Hindlimb muscle (tissue), 1 donor: ENCODE data around the gene MACC1. TPM values are rescaled to one million over a fixed set of nuclear protein-coding genes. Genes with fewer than 3 reads are reported as not detected.

ENCODE experiments used
- DNase-seq: peaks from one replicate; pipeline ENCODE4 v3.0.0-alpha.2; 2013
- polyA plus RNA-seq: library from polyadenylated mRNA; unstranded; fragments of 120-200 nt; gene quantifications from one replicate; pipeline ENCODE4 v1.2.1, GENCODE V29; 2013; ENCODE audit not compliant: insufficient read length

The MACC1 gene, protein sequence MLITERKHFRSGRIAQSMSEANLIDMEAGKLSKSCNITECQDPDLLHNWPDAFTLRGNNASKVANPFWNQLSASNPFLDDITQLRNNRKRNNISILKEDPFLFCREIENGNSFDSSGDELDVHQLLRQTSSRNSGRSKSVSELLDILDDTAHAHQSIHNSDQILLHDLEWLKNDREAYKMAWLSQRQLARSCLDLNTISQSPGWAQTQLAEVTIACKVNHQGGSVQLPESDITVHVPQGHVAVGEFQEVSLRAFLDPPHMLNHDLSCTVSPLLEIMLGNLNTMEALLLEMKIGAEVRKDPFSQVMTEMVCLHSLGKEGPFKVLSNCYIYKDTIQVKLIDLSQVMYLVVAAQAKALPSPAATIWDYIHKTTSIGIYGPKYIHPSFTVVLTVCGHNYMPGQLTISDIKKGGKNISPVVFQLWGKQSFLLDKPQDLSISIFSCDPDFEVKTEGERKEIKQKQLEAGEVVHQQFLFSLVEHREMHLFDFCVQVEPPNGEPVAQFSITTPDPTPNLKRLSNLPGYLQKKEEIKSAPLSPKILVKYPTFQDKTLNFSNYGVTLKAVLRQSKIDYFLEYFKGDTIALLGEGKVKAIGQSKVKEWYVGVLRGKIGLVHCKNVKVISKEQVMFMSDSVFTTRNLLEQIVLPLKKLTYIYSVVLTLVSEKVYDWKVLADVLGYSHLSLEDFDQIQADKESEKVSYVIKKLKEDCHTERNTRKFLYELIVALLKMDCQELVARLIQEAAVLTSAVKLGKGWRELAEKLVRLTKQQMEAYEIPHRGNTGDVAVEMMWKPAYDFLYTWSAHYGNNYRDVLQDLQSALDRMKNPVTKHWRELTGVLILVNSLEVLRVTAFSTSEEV
- polyA plus RNA-seq: 0.09 TPM

DNA sequence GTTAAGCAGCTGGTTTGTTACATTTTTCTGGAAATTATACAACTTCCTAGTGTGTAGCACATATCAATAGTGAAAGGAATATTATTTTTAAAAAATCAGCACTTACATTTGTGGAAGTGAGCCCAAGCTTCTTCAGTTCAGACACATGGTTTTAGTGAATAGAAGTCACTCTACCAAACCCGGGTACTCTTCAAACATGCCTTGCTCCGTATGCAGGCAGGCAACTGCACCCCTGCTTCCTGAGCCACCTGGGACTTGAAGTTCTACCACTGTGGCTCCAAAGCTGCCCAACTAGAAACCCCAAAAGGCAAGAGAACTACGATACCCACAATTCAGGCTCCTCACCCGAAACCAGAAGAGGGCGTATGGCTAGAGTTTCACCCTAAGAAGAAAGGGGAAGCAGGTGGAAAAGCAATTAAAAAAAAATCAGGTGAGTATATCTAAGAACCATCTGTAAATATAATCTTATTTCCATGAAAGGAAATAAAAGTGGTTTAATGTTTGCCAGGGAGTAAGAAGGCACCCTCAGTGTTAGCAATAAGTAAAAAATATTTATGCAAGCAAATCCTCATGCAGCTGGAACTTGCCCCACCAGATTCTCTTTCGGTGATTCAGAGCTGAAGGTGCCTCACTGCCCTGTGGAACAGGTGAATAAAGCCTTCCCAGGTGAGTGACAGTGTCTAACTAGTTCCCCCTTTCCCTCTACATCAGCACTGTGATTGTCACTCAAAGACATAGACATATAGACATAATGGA is at the start of gene MACC1:
TSS of gene MACC1 (minus strand) at position 192 of the 756 bp plus-strand sequence. CDS start 55,522 bp downstream, outside the sequence.
- DNase-seq: peak; percentile 18

DNA sequence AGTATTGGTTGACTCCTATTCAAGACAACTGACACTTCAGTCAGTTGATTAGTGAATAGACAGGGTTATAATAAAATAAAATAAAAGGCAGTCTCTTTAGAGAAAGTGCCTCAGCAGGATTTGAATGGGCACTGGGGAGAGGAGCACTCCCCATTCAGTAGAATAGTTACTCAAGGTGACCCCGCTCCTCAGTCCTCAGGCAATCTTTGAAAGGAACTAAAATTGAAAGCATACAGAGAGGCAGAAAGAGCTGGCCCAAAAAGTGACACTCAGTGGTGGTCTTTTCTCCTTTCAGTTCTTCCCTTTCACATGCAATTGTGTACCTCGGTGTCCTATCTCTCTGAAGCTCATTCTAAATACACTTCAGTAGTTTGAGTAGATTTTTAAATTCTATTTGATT is 47.4 kb upstream of the MACC1 start:
- DNase-seq: no peak

GRCh38 chr7:20260223-20260622 is 43.0 kb upstream of the MACC1 start:
- DNase-seq: no peak

GRCh38 chr7:20257212-20257611 is 40.0 kb upstream of the MACC1 start:
- no peak for DNase-seq

GRCh38 chr7:20249920-20250319 is 32.7 kb upstream of the MACC1 start:
- no peak for DNase-seq

DNA sequence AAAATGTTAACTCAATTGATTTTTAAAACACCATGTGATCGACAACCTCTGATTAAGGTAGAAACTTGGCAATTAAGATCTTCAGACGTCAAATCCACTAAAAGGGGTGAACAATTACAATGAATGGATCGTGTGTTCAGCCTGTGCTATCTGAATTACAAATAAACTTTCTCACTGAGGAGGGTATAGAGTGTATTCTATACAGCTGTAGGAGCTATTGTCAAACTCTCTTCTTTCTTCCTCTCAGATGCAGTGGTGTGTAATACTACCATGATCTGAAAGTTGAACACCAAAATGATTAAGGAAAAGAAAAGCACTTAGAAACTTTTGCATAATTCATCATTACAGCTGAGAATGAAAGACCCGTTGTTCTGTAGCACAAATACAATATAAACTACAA is 32.2 kb upstream of the MACC1 start:
- no peak for DNase-seq

- DNase-seq: no peak
Observed at GRCh38 chr7:20246236-20246635, 29.1 kb upstream of the MACC1 start.

GRCh38 chr7:20244334-20245120 is 27.3 kb upstream of the MACC1 start:
- DNase-seq: no peak

DNA sequence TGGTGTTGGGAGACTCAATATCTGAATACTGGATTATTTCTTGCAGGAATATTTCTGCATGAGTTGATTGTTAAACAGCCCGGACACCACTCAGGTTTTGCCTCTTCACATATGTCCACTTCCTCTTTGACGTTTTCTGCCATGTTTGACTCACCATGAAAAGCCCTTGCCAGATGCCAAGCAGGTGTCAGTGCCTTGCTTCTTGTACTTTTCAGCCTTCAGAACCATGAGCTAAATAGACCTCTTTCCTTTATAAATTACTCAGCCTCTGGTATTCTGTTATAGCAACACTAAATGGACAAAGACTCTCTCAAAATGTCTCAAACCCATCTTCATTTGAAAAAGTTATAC is 24.7 kb upstream of the MACC1 start:
- no peak for DNase-seq

GRCh38 chr7:20241194-20241910 is 24.2 kb upstream of the MACC1 start:
- no peak for DNase-seq

DNA sequence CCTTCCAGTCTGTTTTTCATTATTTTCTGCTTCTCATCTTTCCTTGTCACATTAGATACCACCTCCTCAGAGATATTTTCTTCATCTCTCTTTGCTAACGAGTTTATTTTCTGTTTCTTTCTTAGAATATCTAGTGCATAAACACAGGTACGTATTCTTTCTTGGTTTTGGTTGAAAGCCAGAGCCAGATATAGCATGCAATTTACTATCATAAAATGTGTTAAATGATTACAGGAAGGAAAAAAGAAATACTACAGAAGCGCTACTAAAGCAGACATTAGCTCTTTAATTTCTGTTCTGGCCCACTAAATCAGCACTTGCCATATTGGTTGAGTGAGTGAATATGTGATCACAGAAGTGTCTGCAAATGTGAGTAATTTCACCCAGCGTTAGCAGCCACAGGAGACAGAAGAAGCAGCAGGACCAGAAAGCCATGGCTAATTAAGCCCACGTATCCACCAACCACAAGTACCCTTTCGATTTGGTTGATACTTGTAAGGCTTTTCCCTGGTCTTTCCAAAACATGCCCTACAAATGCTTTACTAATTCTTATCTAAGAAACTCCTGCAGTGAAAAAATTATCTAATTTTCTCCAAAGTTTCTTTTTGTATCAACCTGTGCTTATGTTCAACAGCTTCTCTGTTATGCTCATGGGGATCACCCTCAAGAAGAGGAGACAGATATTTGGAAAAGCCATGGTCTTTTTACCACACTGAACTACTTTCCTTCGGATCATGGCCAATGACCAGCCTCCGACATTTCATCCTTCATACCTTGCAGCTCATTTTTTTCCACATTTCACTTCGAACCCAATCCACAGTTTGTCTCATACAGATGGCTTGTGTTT is 23.1 kb upstream of the MACC1 start:
- no peak for DNase-seq

GRCh38 chr7:20238754-20239324 is 21.7 kb upstream of the MACC1 start:
- DNase-seq: no peak

DNA sequence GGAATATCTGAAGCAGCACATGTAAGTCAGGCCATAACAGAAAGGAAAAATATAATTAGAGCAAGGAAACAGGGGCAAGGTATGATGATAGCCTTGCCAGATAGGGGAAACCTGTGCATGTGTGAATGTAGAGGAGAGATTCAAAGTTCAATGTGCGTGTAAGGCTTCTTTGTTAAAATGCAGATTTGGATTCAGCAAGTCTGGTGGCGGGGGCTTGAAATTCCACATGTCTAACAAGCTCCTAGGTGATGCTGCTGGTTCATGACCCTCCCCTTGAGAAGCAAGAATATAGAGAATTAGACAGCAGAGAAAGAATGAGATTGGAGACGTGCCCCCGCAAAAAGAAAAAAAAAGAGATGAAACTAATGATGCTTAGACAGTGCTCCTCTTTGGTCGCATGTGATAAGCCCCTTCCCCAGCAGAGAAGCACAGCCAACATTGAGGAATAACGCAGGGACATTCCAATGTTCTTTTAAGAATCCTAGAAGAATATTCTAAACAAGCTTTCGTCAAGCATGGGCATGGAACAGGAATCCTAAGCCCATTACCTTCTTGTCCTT is 21.1 kb upstream of the MACC1 start:
- no peak for DNase-seq

- DNase-seq: no peak
Observed at GRCh38 chr7:20237464-20238193, 20.4 kb upstream of the MACC1 start.

DNA sequence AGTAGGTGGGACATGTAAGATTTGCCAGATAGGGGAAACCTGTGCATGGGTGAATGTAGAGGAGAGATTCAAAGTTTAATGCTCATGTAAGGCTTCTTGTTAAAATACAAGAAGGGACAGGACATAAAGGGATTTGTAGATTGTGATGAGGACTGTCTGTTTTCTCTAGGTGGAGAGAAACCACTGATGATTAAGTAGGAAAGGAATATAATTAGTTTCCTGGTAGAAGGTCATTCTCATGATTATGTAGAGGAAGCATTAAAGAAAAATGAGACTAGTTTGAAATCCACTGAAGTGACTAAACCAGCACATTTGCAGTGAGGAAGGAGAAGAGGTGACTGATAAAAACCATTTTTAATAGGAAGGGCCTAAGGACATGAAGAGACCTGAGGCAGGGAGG is 19.6 kb upstream of the MACC1 start:
- no peak for DNase-seq

DNA sequence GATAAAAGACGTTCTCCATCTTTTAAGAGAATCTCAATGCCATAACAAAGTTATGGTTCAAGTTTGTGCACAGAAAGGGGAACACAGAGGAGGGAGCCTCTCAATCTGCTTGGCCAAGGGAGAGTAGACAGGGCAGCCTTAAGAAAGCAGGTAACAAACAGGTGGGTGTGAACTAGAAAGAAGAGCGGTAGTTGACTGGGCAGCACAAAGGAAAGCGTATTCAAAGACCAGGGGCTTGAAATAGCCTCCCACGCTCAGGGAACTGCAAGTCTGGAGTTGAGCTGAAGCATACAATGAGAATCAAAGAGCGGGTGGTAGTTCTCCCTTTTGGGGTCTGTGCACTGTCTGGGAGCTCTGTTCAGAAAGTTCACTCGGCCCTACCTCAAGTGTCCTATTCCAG is 18.9 kb upstream of the MACC1 start:
- DNase-seq: no peak

- DNase-seq: no peak
Observed at GRCh38 chr7:20235288-20235687, 18.1 kb upstream of the MACC1 start.

DNA sequence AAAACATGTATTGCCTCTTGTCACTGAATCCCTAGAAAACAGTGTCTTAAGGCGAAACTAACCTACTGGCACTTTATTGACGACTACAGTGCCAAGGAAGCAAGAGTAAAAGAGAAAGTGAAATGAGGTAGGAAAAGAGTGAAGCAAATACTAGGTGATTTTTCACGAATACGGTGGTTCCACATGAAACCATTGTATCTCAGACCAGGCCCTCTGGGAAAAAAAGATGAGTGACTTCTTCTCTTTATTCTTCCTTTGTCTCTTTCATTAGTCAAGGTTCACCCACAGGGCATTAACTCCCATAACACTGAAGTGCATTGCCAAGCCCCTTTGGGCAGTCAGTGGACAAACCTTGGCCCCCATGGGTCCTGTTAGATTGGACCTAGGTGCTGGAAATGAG is 16.2 kb upstream of the MACC1 start:
- DNase-seq: no peak

- no peak for DNase-seq
Observed at GRCh38 chr7:20232848-20233247, 15.7 kb upstream of the MACC1 start.
